ENCODE results near the gene RALGPS1.

RALGPS1 gene

DNA sequence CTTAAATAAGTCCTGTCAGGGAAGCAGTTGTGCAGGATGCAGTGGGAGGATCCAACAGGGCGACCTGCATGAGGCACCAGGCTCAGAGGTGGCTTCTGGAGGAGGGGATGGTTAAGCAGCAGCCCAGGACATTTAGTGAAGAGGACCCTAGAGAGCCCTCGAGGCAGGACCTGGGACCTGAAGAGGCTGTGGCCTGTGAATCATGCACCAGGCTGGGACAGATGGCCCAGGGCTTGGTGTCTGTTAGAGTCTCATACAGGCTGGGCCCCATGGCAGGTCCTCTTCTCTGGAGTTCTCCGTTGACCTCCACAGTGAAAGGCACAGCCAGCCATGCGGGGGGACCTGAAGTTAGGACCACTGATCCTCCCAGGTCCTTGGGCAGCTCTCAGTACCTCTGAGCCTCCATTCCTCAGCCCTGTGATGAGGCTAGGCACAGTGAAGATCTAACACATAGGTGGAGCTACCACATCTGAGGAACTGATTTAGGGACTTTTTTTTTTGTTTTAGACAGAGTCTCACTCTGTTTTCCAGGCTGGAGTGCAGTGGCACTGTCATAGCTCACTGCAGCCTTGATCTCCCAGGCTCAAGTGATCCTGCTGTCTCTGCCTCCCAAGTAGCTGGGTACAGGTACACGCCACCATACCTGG is 289.2 kb downstream of the RALGPS1 start:
- H3K36me3 ChIP-seq (ENCODE audit: insufficient read depth, low read length), result no peaks in the 10 kb centered on the region
- no peaks in the 10 kb centered on the region for H3K9me3 ChIP-seq (ENCODE audit: control insufficient read depth, insufficient read depth, low read length)

DNA sequence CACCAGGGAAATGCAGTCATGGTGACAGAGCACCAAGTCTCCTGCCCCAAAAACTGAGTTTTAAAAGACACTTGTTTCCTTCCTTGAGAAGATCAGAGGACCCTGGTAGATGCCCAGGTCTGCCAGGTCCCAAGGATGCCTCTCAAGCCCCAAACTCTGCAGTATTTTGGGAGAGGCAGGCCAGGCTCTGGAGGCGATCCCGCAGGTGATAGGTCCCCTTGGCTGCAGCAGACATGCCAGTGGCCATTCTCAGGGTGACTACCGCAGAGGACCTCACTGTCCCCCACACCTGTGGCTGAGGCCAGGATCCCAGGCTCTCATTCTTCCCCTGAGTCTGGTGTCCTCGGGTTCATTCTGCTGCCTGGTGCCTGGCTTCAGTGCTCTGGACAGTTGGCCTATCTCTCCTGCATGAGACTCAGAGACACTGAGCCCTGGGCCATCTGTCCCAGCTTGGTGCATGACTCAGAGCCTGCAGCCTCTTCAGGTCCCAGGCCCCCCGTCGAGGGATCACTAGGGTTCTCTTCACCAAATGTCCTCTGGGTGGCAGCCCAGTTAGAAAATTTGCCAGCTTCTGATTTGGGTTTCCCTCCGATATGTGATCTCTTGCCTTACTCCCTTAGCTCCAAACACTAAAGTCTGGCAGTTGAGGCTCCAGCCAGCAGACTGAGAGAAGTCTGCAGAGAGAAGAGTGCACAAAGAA is 290.3 kb downstream of the RALGPS1 start:
- H3K36me3 ChIP-seq (ENCODE audit: insufficient read depth, low read length), result no peaks in the 10 kb centered on the region
- no peaks in the 10 kb centered on the region; the same call in 1 of the 2 replicates for H3K4me1 ChIP-seq (ENCODE audit: insufficient read depth, low read length)
- no peak overlapping the region for H3K9ac ChIP-seq (ENCODE audit: low read depth, low read length)
- H3K9me3 ChIP-seq (ENCODE audit: control insufficient read depth, insufficient read depth, low read length), result no peaks in the 10 kb centered on the region

More for the DNA sequence above, 289.2 kb downstream of the RALGPS1 start:
- Histone ChIP-seq H3K9ac (ENCODE audit: low read depth, low read length) (no peak overlapping the region), H3K4me1 (ENCODE audit: insufficient read depth, low read length) (no peaks in the 10 kb centered on the region; the same call in 1 of the 2 replicates)

DNA sequence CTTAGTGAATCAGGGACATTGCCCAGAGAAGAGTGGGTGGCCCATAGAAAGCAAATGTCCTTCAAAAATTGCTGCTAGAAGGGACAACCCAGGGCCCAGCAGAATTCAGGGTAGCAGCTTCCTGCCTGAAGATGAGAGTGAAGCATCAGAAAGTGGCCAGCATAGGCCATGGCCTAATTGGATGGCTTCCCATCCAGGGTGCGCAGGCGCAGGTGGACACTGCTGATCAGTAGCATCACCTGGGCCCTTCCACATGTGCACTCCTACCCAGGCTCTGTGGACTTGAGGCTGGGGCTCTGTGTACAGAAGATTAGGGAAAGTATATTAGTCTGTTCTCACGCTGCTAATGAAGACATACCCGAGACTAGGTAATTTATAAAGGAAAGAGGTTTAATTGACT is 291.4 kb downstream of the RALGPS1 start:
- no peaks in the 10 kb centered on the region for H3K36me3 ChIP-seq (ENCODE audit: insufficient read depth, low read length)
- no peak overlapping the region for H3K9ac ChIP-seq (ENCODE audit: low read depth, low read length)
- H3K9me3 ChIP-seq (ENCODE audit: control insufficient read depth, insufficient read depth, low read length), result no peaks in the 10 kb centered on the region
- H3K4me1 ChIP-seq (ENCODE audit: insufficient read depth, low read length), result peaks cover 5% of the 10 kb centered on the region

DNA sequence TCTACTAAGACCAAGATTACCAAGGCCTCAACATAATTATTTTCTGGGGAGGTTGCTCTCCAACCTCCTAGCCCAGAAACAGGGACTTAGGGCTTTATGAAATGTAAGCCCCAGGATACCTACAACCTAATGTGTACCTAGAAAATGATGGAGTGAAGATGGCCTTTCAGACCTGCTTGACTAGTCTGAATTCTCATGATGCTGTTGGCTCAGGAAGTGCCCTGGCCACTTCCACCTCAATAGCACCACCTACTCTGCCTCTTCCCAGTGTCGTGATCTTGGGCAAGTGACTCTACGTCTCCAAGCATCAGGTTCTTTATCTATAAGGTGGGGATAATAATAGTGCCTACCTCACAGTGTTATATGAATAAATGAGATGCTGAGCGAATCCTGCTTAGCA is 292.1 kb downstream of the RALGPS1 start:
- H3K36me3 ChIP-seq (ENCODE audit: insufficient read depth, low read length), result no peaks in the 10 kb centered on the region
- peaks cover 8% of the 10 kb centered on the region for H3K4me1 ChIP-seq (ENCODE audit: insufficient read depth, low read length)
- H3K9me3 ChIP-seq (ENCODE audit: control insufficient read depth, insufficient read depth, low read length), result no peaks in the 10 kb centered on the region

DNA sequence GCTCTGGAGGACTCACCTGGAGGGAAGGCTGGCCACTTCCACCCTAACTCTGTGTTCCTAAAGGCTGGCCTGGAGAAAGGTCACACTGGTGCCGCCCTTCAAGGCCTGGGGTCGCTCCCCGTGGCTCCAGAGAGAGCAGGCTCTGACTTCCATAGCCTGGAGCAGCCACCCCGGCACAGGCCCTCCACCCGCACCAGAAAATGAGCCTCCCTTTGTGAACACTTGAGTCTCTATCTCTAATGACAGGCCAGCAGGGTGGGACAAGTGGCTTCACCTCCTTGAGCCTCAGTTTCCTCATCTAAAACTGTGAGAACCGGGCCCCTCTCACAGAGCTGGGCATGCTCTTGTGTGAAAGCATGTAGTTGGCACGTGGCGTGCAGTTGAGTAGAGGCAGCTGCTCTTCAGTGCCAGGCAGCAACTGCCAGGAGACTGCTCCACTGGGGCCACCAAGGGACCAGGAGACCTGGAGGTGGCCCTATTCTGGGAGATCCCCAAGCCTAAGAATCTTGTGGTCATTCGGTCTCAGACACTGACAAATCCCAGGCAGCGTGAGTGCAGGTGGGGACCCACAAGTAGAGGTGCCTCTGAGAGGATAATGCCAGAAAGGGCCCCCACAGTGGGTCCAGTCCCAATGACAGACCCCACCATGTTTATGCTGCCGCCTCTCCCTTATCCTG is 293.3 kb downstream of the RALGPS1 start:
- no peak overlapping the region for H3K9ac ChIP-seq (ENCODE audit: low read depth, low read length)
- peaks cover 8% of the 10 kb centered on the region for H3K4me1 ChIP-seq (ENCODE audit: insufficient read depth, low read length)
- H3K36me3 ChIP-seq (ENCODE audit: insufficient read depth, low read length), result no peaks in the 10 kb centered on the region
- H3K9me3 ChIP-seq (ENCODE audit: control insufficient read depth, insufficient read depth, low read length), result no peaks in the 10 kb centered on the region

More for the DNA sequence above, 292.1 kb downstream of the RALGPS1 start:
- no peak overlapping the region for H3K9ac ChIP-seq (ENCODE audit: low read depth, low read length)

DNA sequence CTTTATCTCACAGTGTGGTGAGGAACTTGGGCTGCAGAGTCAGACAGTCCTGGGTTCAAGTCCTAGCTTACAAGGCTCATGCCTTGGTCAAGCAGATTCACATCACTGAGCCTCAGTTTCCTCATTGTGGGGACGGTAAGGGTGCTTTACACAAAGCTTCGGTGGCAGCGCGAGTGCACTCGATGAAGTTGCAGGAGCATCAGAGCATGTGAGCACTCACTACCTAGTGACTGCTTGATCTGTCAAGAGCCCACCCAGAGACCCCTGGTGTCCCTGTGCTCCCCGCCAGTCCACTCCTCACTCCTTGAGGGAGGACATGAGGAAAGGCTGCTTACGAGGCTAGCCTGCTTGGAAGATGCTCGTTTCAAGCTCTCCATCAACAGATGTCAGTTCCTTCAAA is 293.8 kb downstream of the RALGPS1 start:
- no peaks in the 10 kb centered on the region for H3K9me3 ChIP-seq (ENCODE audit: control insufficient read depth, insufficient read depth, low read length)
- H3K36me3 ChIP-seq (ENCODE audit: insufficient read depth, low read length), result no peaks in the 10 kb centered on the region
- peaks cover 8% of the 10 kb centered on the region for H3K4me1 ChIP-seq (ENCODE audit: insufficient read depth, low read length)
- H3K9ac ChIP-seq (ENCODE audit: low read depth, low read length), result no peak overlapping the region

DNA sequence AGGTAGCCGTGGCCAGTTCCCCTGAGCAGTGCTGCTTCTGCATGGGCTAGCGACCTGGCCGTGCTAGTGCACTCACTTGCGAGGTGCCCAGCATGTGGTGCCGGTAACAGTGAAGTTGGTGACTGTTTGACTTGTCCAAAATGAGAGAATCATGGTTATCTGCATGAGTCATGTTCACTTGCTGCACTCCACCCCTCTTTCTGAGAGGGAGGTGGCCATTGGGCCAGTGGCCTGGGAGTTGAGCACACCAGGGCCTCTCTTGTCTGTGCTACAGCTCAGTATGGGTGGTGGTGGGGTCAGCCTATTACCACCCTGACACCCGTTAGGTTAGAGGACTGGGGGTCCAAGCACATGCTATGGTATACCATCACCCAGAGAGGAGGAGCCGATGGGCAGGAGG is 294.6 kb downstream of the RALGPS1 start:
- no peak overlapping the region for H3K9ac ChIP-seq (ENCODE audit: low read depth, low read length)
- H3K9me3 ChIP-seq (ENCODE audit: control insufficient read depth, insufficient read depth, low read length), result no peaks in the 10 kb centered on the region
- no peaks in the 10 kb centered on the region for H3K36me3 ChIP-seq (ENCODE audit: insufficient read depth, low read length)
- H3K4me1 ChIP-seq (ENCODE audit: insufficient read depth, low read length), result peaks cover 8% of the 10 kb centered on the region

DNA sequence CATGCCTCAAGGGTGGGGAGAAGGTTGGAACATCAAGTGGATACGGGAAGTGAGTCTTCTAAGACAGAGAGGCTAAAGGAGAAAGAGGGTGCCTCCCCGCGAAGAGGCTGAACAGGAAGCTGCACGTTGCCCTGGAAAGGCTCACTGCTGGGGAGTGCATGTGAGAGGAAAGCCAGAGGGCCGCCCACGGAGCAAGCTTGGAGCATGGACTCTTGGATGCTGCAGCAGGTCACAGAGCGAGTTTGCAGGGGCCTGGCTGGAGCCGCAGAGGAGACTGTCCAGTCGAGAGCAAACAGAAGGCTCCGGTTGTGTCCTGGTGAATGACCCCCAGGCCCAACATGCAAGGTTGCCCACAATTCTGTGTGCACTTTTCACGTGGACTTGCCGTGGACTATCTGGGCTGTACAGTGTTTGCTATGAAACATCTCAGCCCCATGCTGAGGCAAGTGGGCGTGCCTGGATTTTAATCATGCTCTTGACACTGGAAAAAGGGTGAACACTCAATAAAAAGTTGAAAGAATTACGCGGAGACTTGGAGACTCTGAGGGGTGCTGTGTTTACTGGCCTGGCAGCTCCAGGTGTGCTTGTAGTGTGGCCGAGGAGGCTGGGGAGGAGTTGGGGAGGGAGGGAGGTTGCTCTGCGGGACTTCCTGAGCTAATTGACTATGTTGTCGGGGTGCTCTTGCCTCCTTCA is 295.5 kb downstream of the RALGPS1 start:
- Histone ChIP-seq H3K9me3 (ENCODE audit: control insufficient read depth, insufficient read depth, low read length) (no peaks in the 10 kb centered on the region), H3K9ac (ENCODE audit: low read depth, low read length) (no peak overlapping the region), H3K4me1 (ENCODE audit: insufficient read depth, low read length) (peaks cover 12% of the 10 kb centered on the region), H3K36me3 (ENCODE audit: insufficient read depth, low read length) (no peaks in the 10 kb centered on the region)

DNA sequence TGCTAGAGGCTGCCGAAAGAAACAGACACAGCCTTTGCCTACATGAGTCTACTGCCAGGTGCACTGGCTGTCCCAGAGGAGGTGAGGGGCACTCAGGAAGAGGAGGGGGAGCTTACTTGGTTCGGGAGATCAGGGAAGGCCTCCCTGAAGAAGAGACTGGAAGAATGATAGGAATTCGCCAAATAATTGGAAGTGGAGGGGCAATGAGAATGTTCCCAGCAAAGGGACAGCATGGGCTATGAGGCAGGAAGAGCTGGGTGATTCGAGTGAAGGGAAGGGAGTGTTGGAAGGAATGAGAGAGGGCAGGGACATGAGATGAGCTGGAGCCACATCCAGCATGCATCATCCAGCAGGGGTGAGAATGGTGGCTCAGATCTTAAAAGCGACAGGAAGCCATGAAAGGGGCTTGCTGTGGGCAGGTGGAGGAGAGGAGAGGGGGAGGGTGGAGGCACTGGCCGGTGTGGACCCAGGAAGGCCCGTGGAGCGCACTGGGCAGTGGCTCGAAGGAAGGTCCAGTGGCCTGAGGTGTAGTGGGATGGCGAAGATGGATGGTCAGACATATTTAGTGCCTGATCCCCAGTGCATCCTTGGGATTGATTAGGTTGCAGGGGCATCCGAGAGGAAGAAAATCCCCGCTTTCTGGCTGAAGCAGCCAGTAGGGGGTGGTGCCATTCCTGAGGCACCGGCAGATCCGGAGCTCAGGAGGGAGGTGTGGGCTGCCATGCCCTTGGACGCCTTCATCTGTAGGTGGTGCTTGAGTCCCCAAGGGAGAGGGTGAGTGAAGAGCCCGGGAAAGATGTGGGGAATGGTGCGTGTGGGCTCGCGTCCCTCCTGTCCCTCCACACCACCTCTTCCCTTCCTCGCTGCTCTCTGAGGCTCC is 296.5 kb downstream of the RALGPS1 start:
- Histone ChIP-seq H3K4me1 (ENCODE audit: insufficient read depth, low read length) (peaks cover 12% of the 10 kb centered on the region), H3K9me3 (ENCODE audit: control insufficient read depth, insufficient read depth, low read length) (no peaks in the 10 kb centered on the region), H3K36me3 (ENCODE audit: insufficient read depth, low read length) (no peaks in the 10 kb centered on the region), H3K9ac (ENCODE audit: low read depth, low read length) (no peak overlapping the region)

DNA sequence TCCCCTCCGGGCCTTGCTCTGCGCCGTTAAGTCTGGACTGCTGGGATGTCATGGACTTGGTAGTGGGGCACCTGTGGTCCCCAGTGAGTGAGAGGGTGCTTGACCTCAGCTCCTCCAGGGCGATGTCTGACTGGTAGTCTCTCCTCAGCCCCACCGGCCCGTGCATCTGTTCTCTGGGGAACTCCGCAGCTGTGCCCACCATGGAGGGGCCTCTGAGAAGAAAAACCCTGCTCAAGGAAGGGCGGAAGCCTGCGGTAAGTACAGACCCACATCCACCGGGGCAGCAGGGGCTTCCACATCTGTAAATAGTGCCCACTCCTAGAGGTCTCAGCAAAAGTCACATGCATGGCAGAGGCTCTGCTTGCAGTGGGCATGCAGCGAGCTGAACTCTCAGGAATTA is 297.4 kb downstream of the RALGPS1 start:
- Histone ChIP-seq H3K36me3 (ENCODE audit: insufficient read depth, low read length) (no peaks in the 10 kb centered on the region), H3K9ac (ENCODE audit: low read depth, low read length) (no peak overlapping the region), H3K4me1 (ENCODE audit: insufficient read depth, low read length) (peaks cover 12% of the 10 kb centered on the region), H3K9me3 (ENCODE audit: control insufficient read depth, insufficient read depth, low read length) (no peaks in the 10 kb centered on the region)

DNA sequence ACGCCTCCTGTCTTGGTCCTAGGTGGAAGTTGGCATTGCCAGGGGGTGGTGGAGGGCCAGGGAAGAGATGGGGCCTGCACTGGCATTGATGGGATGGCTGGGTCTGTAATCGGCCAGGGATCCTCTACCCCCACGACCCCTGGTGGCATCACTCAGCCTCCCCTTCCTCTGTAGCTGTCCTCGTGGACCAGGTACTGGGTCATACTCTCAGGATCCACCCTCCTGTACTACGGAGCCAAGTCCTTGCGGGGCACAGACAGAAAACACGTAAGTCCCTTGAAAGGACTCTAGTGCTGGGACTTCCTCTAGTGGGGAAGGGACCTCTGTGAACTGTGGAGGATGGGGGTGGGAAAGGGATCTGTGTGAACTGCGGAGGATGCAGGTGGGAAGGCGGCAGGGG is 297.9 kb downstream of the RALGPS1 start:
- no peaks in the 10 kb centered on the region for H3K9me3 ChIP-seq (ENCODE audit: control insufficient read depth, insufficient read depth, low read length)
- H3K4me1 ChIP-seq (ENCODE audit: insufficient read depth, low read length), result peaks cover 12% of the 10 kb centered on the region
- H3K9ac ChIP-seq (ENCODE audit: low read depth, low read length), result no peak overlapping the region
- no peaks in the 10 kb centered on the region for H3K36me3 ChIP-seq (ENCODE audit: insufficient read depth, low read length)

DNA sequence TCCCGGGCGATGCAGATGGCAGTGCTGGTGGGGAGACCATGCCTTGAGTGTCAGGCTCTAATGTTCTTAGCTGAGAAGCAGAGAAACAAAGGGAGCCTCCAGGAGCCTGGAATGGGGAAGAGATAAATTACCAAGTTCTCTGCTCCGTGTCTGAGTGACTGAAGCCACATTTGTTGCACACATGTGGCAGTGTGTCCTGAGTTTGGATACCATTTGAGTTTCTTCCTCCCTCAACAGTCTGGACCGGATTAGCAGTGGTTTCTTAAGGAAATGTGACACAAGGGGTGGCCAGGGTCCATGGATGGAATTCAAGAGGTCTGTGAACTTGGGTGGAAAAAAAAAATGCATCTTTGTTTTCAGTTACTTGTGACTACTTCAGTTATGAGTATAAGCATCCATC is 299.3 kb downstream of the RALGPS1 start:
- Histone ChIP-seq H3K9me3 (ENCODE audit: control insufficient read depth, insufficient read depth, low read length) (no peaks in the 10 kb centered on the region), H3K4me1 (ENCODE audit: insufficient read depth, low read length) (peaks cover 12% of the 10 kb centered on the region), H3K36me3 (ENCODE audit: insufficient read depth, low read length) (no peaks in the 10 kb centered on the region), H3K9ac (ENCODE audit: low read depth, low read length) (no peak overlapping the region)

DNA sequence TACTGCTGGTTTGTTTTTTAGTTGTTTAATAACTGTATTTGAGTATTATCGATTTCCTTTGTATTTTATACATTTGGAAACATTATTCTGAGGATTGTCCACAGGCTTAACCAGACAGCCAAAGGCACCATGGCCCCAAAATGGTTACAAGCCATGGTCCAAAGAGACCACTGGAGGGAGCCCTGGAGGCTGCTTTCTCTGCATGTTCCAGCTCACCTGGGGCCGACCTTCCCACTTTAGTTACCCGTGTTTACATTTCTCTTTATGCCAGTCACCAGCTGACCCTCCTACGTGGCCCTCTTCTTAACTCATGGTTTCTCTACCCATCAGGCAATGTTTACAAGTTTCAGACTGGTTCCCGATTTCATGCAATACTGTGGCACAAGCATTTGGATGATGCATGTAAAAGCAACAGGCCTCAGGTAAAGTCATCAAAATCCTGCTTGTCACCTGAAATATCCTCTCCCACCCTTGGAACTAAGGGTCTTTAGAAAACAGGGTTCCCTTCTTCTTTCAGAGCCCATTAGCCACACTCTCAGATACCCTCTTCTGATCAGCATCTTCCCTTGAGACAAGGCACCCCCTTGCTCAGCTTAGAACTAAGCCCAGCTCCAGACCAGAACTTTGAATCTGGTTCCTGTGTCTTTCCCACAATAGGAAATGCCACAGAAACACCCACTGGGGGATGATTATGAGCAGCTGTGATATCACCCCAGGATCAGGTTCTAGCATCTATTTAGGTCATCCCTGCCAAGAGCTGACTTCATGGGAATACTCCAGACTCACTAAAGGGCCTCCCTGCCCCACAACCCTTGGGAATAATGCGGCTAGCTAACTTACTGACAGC is 300.1 kb downstream of the RALGPS1 start:
- H3K9ac ChIP-seq (ENCODE audit: low read depth, low read length), result no peak overlapping the region

More for the DNA sequence above, 300.1 kb downstream of the RALGPS1 start:
- no peaks in the 10 kb centered on the region for H3K9me3 ChIP-seq (ENCODE audit: control insufficient read depth, insufficient read depth, low read length)
- peaks cover 12% of the 10 kb centered on the region for H3K4me1 ChIP-seq (ENCODE audit: insufficient read depth, low read length)
- H3K36me3 ChIP-seq (ENCODE audit: insufficient read depth, low read length), result no peaks in the 10 kb centered on the region
